DND-41 (cell line): Measurements from ENCODE around the gene LHX4.
"Not testable (repeated sequence)": the region's sequence is repeated elsewhere in the genome, so short reads cannot be mapped to it uniquely, and the experiment has no call there.

Experiments used
- ATAC-seq: fragments of 200-7000 bp; cut with Tn5 transposase; 3 replicates; pipeline ENCODE4 v1.9.1; 2021; ENCODE audit warnings: low read depth; ENCODE audit not compliant: insufficient read depth
- DNase-seq: peaks from one replicate; pipeline ENCODE4 v3.0.0-alpha.2; 2020
- H2AFZ ChIP-seq: 2 replicates; pipeline ENCODE4 v1.6.0; 2012; ENCODE audit warnings: low read depth, low read length
- H3K27ac ChIP-seq: 2 replicates; pipeline ENCODE4 v1.5.1; 2012; ENCODE audit warnings: low read length, inconsistent platforms
- H3K27me3 ChIP-seq: fragments of 200-600 bp; sonication (generic); 2 replicates; pipeline ENCODE4 v1.6.0; 2012; ENCODE audit warnings: low read length, mild to moderate bottlenecking, inconsistent platforms; ENCODE audit not compliant: insufficient read depth, poor library complexity
- H3K36me3 ChIP-seq: 2 replicates; pipeline ENCODE4 v1.5.1; 2012; ENCODE audit warnings: low read length, inconsistent platforms; ENCODE audit not compliant: insufficient read depth
- H3K4me1 ChIP-seq: 2 replicates; pipeline ENCODE4 v1.5.1; 2012; ENCODE audit warnings: mild to moderate bottlenecking, low read length; ENCODE audit not compliant: insufficient read depth
- H3K4me2 ChIP-seq: 2 replicates; pipeline ENCODE4 v1.6.0; 2012; ENCODE audit warnings: mild to moderate bottlenecking, moderate library complexity, low read length, inconsistent platforms; ENCODE audit not compliant: insufficient read depth
- H3K4me3 ChIP-seq, 2 experiments: fragments of 200-600 bp in 1 of 2; shearing (Covaris generic) in 1 of 2; 2 replicates each; pipeline ENCODE4 v1.5.1; 2012 to 2016; ENCODE audit warnings: inconsistent platforms in 2 of 2, low read length in 2 of 2, mild to moderate bottlenecking in 2 of 2, low read depth in 1 of 2, moderate library complexity in 1 of 2
- H3K79me2 ChIP-seq: 2 replicates; pipeline ENCODE4 v1.6.0; 2012; ENCODE audit warnings: low read length, inconsistent platforms; ENCODE audit not compliant: insufficient read depth
- H3K9ac ChIP-seq: 2 replicates; pipeline ENCODE4 v1.6.0; 2012; ENCODE audit warnings: low read depth, mild to moderate bottlenecking, inconsistent platforms, low read length, moderate library complexity
- H3K9me3 ChIP-seq: 2 replicates; pipeline ENCODE4 v1.5.1; 2012; ENCODE audit warnings: low read length, moderate library complexity, mild to moderate bottlenecking, inconsistent platforms; ENCODE audit not compliant: insufficient read depth, severe bottlenecking
- H4K20me1 ChIP-seq: 2 replicates; pipeline ENCODE4 v1.6.0; 2012; ENCODE audit warnings: low read length; ENCODE audit not compliant: insufficient read depth
- EZH2 ChIP-seq: IDR thresholded peaks from 3 replicates; pipeline ENCODE4 v1.6.1; 2012; ENCODE audit warnings: borderline replicate concordance, low read depth, mild to moderate bottlenecking, moderate library complexity, low read length, inconsistent platforms; ENCODE audit not compliant: severe bottlenecking
- TF ChIP-seq, protein P1 (sequence below): IDR thresholded peaks from 2 replicates; pipeline ENCODE4 v1.5.1; 2012; ENCODE audit warnings: borderline replicate concordance, low read length, moderate library complexity, mild to moderate bottlenecking; ENCODE audit not compliant: poor library complexity, severe bottlenecking; ENCODE audit errors: extremely low read depth

Gene LHX4

DNA sequence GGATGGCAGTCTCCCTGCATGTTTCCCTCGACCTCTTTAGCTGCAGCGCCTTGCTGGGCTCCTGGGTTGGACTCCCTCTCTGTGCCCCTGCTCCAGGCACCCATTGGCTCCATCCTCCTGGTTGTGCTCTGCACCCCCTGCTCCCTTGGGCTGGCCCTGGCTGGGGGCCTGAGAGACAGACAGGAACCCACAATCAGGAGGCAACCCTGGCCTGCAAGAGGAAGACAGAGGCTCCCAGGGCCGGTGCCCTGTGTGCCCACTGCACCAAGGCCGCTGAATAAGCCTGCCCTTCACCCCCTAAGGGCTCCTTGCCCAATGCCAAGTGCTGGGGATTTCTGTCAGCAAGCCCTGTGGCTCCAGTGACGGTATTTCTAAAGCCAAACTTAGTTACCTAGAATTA, 31.5 kb upstream of the LHX4 start:
- no peaks in the 10 kb centered on the region for H3K4me1 ChIP-seq
- no peak overlapping the region for H3K4me2 ChIP-seq
- TF ChIP-seq, protein P1, sequence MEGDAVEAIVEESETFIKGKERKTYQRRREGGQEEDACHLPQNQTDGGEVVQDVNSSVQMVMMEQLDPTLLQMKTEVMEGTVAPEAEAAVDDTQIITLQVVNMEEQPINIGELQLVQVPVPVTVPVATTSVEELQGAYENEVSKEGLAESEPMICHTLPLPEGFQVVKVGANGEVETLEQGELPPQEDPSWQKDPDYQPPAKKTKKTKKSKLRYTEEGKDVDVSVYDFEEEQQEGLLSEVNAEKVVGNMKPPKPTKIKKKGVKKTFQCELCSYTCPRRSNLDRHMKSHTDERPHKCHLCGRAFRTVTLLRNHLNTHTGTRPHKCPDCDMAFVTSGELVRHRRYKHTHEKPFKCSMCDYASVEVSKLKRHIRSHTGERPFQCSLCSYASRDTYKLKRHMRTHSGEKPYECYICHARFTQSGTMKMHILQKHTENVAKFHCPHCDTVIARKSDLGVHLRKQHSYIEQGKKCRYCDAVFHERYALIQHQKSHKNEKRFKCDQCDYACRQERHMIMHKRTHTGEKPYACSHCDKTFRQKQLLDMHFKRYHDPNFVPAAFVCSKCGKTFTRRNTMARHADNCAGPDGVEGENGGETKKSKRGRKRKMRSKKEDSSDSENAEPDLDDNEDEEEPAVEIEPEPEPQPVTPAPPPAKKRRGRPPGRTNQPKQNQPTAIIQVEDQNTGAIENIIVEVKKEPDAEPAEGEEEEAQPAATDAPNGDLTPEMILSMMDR, result no peak
- TF ChIP-seq EZH2, result no peak
- no peak overlapping the region for H3K9ac ChIP-seq
- H3K4me3 ChIP-seq, result no peak overlapping the region
- H2AFZ ChIP-seq, result no peak overlapping the region
- no peaks in the 10 kb centered on the region for H3K79me2 ChIP-seq
- DNase-seq (no peak), ATAC-seq (no peak)
- no peaks in the 10 kb centered on the region for H4K20me1 ChIP-seq
- no peaks in the 10 kb centered on the region for H3K9me3 ChIP-seq
- H3K27ac ChIP-seq, result no peak overlapping the region
- H3K27me3 ChIP-seq, result no peaks in the 10 kb centered on the region
- H3K36me3 ChIP-seq, result 0 out of 2 replicates have a peak, but pooled peaks cover 6% of the 10 kb centered on the region

DNA sequence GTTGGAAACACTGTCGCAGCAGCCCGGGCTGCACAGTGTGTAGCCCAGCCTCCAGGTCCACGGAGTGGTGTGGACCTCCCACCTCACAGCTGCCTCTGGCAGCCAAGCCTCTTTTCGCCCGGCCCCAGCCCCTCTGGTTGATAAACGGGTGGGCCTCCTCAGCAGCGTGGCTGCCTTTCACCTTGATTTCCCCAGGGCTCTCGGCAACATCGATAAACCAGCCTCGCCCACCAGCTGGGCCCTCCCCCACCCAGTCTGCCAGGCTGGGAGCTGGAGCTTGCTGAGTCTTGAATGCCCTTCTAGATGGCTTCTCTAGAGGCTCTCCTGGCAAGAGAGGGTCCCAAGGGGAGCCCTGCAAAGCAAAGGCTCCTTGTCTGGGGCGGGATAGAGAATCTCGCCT, 31.0 kb upstream of the LHX4 start:
- no peaks in the 10 kb centered on the region for H3K4me1 ChIP-seq
- 0 out of 2 replicates have a peak, but pooled peaks cover 6% of the 10 kb centered on the region for H3K36me3 ChIP-seq
- H3K9me3 ChIP-seq, result no peaks in the 10 kb centered on the region
- no peak overlapping the region for H2AFZ ChIP-seq
- H3K4me3 ChIP-seq, result no peak overlapping the region
- H3K4me2 ChIP-seq, result no peak overlapping the region
- H3K9ac ChIP-seq, result no peak overlapping the region
- no peak for TF ChIP-seq EZH2
- TF ChIP-seq, protein P1, result no peak
- no peaks in the 10 kb centered on the region for H3K79me2 ChIP-seq
- H4K20me1 ChIP-seq, result no peaks in the 10 kb centered on the region
- no peaks in the 10 kb centered on the region for H3K27me3 ChIP-seq
- H3K27ac ChIP-seq, result no peak overlapping the region
- ATAC-seq (no peak), DNase-seq (no peak)

DNA sequence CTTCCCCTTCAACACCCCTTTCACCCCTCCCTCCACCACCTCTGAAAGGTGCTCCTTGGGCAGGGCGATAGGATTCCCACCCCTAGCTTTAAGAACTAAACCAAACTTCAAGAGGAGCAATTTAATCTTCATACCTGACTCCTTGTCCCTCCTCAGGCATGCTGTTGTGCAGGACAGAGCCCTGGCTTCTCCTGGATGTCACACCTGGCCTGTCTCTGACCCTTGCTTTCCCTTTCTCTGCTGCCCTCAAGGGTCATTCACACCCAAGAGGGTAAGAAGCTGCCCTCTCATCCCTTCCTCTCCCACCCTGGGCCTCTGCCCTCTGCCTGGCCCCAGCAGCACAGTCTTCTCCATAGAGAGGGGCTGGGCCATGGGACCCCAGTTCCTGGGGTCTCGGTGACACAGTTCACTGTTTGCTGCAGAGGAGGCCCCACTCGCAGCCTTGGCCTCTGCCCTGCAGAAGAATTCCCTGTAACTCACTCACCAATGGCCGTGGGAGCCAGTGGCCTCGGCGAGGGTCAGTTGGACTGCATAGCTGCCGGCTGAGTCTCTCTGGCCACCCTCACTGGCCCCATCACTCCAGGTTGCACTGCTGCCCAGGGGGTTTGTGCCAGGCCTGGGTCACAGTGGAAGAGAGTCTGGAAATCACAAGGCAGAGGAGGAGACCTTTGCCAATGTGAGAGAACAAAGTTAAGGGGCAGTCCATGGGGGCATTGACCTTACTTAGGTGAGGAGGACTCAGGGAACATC, 28.4 kb upstream of the LHX4 start:
- Histone ChIP-seq H3K4me3 (no peak overlapping the region), H3K9me3 (no peaks in the 10 kb centered on the region), H4K20me1 (no peaks in the 10 kb centered on the region), H3K79me2 (no peaks in the 10 kb centered on the region), H3K4me1 (no peaks in the 10 kb centered on the region), H2AFZ (no peak overlapping the region), H3K9ac (no peak overlapping the region), H3K36me3 (0 out of 2 replicates have a peak, but pooled peaks cover under 1% of the 10 kb centered on the region), H3K27ac (no peak overlapping the region), H3K27me3 (no peaks in the 10 kb centered on the region), H3K4me2 (no peak overlapping the region)
- ATAC-seq (no peak), DNase-seq (no peak)
- TF ChIP-seq, protein P1, result no peak
- no peak for TF ChIP-seq EZH2

DNA sequence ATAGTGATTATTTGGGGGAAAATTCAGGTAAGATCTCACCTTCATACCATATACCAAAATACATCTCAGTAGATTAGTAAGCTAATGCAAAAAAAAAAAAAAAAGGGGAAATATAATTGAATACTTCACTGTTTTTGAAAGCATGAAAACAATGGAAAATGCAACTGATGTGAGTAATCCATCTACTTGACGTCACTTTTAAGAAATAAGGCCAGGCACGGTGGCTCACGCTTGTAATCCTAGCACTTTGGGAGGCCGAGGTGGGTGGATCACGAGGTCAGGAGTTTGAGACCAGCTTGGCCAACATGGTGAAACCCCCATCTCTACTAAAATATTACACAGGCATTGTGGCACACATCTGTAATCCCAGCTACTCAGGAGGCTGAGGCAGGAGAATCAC, 27.5 kb upstream of the LHX4 start:
- not testable (repeated sequence) for H3K79me2 ChIP-seq, H3K36me3 ChIP-seq, DNase-seq, H3K9ac ChIP-seq, H3K9me3 ChIP-seq, H3K4me2 ChIP-seq, H3K27me3 ChIP-seq, H2AFZ ChIP-seq, H3K4me3 ChIP-seq, H3K27ac ChIP-seq, ATAC-seq, H3K4me1 ChIP-seq, H4K20me1 ChIP-seq
